M059J (cell line): ENCODE data around the gene CCDC50. TPM values are rescaled to one million over a fixed set of nuclear protein-coding genes. Genes with fewer than 3 reads are reported as not detected.

ENCODE experiments used
- DNase-seq: peaks from one replicate; pipeline ENCODE4 v3.0.0-alpha.2; 2012; ENCODE audit warnings: low read depth
- total RNA-seq: library from RNA; depleted of rRNA; stranded (reverse); fragments of >200 nt; shearing (Covaris generic); gene quantifications from 2 replicates; pipeline ENCODE4 v1.2.3, GENCODE V29; 2014

CCDC50 gene
- total RNA-seq, 1 experiment from 2014 or later: 195 TPM

GRCh38 chr3:191316876-191317603 is 12.2 kb upstream of the CCDC50 start:
- no peak for DNase-seq

DNA sequence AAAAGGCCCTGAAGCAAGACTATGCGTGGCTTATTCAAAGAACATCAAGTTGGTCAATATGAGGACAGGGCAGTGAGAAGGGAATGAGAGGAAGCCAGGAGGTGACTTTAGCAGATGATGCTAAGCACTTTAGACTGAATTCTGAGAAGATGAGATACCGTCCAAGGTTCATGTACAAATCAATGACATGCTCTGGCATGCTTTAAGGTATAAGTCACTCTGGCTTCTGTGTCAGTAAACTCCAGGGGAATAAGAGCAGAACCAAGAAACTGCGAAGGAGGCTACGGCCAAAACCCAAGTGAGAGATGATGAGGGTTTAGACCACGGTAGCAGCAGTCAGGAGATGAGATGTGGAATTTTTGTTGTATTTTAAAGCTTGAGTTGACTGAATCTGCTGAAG is 8.9 kb upstream of the CCDC50 start:
- no peak for DNase-seq

- no peak for DNase-seq
Observed at GRCh38 chr3:191321019-191321767, 8.0 kb upstream of the CCDC50 start.

GRCh38 chr3:191324936-191325335 is 4.3 kb upstream of the CCDC50 start:
- DNase-seq: no peak

DNA sequence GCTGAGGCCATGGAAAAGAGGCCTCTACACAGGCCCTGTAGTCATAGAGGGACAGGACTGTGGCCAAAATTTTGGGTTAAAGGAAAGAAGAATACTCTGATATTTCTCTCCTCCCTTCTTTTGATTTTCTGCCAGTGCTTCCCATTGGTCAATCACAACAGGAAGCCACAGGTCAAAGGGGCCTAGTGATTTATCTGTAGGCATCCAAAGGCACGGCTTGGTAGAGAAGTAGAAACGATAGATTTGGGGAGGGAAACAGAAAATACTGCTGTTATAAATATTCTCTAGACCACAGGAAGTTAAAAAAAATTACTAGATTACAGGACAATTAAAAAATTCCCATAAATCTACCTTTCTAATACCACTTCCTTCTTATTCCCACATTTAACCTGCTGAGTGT is 1.7 kb upstream of the CCDC50 start:
- peak; percentile 42 for DNase-seq

- DNase-seq: no peak
Observed at GRCh38 chr3:191328383-191328961, 722 bp upstream of the CCDC50 start.

GRCh38 chr3:191329654-191330529 is 698 bp downstream of the CCDC50 start, which contains the start of gene UTS2B:
TSS of gene UTS2B (minus strand) at chr3:191330526. CDS start at chr3:191282189, 48,337 bp downstream.
- DNase-seq: peak; percentile 84

GRCh38 chr3:191330530-191331048 is 1.4 kb downstream of the CCDC50 start:
- peak; percentile 95 for DNase-seq

DNA sequence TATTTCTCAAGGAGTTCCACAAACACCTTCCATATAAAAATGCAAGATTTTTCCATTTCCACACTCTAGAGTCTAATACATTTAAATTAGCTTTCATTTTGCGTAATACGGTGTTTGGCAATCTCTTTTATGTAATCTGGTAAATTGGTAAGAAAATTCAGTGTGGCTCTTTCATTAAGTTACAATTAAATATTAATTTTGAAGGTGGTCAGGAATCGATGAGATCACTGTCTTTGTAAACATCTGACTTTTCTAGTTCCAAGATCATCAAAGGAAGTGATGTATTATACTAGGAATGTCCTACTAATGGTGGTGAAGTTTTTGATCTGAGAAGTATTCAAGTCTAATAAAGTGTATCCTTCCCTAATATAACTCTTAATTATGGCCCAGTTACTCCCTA is 2.2 kb downstream of the CCDC50 start:
- DNase-seq: peak; percentile 74

DNA sequence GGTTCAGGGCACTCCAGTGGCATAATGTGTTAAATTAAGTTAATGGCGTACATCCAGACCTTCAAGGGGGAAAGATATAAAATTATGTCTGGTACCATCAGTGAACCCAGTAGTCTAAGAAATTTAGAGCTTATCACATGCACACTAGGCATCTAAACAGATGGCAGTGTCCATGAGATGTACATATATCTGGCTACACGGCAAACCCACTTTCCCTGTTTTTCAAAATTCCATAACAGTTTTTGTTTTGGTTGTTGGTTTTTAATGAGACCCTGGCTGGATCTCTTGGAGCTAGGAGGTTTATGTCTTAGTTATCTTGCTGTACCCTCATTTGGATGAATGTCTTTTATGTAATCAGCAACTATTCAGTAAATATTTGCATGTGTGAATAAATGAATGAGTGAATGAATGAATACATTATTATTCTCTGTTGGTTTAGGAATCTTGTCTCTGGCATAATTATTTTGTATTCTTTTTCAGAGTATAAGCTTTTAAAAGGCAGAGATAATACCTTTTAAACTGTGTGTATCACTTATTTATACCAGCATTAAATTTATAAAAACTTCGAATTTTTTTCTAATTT is 4.2 kb downstream of the CCDC50 start:
- DNase-seq: no peak

DNA sequence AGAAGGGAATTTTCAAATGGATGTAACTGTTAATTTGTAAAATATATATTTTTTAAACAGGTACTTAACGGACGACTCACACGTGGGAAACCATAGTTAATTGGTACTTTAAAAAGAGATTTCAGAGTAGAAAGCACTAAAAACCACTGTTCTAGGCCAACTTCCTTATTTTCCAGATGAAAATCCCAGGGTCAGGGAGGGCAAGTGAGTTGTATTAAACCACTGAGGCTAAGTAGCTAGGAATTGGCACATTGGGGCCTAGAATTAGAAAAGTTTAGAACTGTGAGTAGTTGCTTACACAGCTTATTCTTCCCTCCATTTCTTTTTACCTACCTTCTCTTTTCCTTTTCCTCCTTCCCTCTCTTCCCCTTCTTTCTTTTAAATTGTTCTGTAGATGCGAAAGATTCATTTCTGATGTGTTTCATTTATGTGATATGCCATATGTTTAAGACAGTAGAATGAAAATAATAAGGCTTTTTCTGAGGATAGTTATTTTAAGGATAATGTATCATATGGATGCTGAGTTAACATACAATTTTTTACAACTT is 5.2 kb downstream of the CCDC50 start:
- DNase-seq: peak; percentile 47

DNA sequence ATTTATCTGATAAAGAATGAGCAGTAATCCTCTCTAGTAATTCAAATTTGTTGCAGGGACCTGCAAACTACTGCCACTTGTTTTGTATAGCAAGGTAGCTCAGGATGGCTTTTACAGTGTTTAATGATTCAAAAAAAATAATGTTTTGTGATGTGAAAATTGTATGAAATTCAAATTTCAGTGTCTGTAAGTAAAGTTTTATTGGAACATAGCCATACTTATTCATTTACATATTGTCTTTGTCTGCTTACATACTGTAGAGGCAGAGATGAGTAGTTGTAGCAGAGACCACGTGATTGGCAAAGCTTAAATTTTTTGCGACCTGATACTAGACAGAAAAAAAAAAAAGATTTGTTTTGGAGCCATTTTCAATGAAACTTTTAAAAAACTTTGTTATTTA is 7.6 kb downstream of the CCDC50 start:
- DNase-seq: no peak

- DNase-seq: no peak
Observed at GRCh38 chr3:191338177-191338488, 8.9 kb downstream of the CCDC50 start.

GRCh38 chr3:191339316-191339917 is 10.2 kb downstream of the CCDC50 start:
- DNase-seq: no peak

GRCh38 chr3:191340351-191340750 is 11.2 kb downstream of the CCDC50 start:
- DNase-seq: no peak

DNA sequence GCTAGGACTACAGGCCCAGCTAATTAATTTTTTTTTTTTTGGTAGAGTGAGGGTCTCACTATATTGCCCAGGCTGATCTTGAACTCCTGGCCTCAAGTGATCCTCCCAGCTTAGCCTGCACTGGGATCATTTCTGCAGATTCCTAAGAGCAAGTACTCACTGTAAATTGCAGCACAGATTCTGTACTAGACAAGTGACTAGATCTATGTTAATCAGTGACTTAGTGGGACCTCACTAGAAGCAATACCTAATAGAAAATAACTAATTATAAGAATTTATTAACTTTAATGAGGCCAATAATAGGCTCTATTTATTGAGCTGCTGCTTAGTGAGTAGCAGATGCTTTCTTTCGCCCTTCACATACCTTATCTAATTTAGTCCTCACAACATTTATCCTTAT is 11.8 kb downstream of the CCDC50 start:
- no peak for DNase-seq

DNA sequence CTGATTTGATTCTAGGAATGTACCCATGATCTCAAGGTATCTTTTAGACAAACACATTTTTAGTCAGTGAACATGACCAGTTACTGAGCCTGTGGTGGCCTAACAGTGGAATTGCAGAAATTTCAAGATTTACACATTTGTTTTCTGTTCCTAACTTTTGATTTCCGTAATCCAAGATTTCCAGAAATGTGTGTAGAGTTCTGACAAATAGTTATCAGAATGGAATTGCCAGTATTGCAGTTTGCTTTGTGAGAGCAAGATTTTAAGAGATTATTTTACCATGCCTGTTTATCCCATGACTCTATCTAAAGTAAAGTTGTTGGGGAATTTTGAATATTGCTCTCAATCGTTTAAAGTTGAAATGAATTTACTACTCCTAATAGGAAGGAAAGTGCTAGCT is 12.8 kb downstream of the CCDC50 start:
- no peak for DNase-seq

- no peak for DNase-seq
Observed at GRCh38 chr3:191342411-191342810, 13.2 kb downstream of the CCDC50 start.

GRCh38 chr3:191343115-191343514 is 13.9 kb downstream of the CCDC50 start:
- DNase-seq: no peak

GRCh38 chr3:191343913-191344312 is 14.7 kb downstream of the CCDC50 start:
- DNase-seq: no peak

DNA sequence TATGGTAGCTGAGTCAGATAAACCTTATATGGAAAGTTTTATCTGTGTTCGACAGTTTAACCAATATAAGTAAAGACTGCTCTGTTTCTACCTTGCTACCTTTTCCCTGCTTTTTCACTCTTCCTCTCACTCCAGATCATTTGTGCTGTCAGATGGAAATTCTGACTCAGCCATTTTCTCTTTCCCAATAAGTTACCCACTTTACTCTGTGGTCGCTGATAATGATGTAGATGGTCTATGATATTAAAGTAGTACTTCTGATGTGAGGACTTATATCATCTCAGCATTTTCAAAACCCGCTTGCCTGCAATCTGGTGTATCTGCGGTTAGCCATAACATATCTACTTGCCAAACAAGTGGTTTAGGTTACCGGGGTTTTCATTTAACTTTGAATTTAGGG is 16.1 kb downstream of the CCDC50 start:
- peak; percentile 49 for DNase-seq
